DND-41 (cell line): ENCODE data around the gene GID8.

ENCODE experiments used
- EZH2 ChIP-seq: IDR thresholded peaks from 3 replicates; pipeline ENCODE4 v1.6.1; 2012; ENCODE audit warnings: borderline replicate concordance, low read depth, mild to moderate bottlenecking, moderate library complexity, low read length, inconsistent platforms; ENCODE audit not compliant: severe bottlenecking
- TF ChIP-seq, protein P1 (sequence below): IDR thresholded peaks from 2 replicates; pipeline ENCODE4 v1.5.1; 2012; ENCODE audit warnings: borderline replicate concordance, low read length, moderate library complexity, mild to moderate bottlenecking; ENCODE audit not compliant: poor library complexity, severe bottlenecking; ENCODE audit errors: extremely low read depth

DNA sequence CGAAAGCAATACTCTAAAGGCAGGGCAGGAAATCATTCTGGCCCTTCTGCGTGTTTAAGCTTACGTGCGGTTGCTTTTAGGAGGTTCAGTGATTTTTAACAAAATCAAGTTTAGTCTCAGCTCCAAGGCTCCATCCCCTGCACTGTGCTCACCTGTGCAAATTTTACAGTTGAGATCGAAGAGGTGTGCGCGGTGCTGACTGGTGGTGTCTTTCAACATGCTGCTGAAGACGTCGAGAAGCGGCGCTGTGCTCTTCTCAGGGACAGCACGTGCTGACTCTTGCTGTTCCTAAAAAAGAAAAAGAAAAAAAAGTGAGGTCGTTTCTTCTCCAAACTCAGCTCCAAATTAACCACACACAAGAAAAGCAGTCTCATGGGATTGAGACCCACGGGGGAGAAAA, 43.7 kb upstream of the GID8 start:
- TF ChIP-seq, protein P1, sequence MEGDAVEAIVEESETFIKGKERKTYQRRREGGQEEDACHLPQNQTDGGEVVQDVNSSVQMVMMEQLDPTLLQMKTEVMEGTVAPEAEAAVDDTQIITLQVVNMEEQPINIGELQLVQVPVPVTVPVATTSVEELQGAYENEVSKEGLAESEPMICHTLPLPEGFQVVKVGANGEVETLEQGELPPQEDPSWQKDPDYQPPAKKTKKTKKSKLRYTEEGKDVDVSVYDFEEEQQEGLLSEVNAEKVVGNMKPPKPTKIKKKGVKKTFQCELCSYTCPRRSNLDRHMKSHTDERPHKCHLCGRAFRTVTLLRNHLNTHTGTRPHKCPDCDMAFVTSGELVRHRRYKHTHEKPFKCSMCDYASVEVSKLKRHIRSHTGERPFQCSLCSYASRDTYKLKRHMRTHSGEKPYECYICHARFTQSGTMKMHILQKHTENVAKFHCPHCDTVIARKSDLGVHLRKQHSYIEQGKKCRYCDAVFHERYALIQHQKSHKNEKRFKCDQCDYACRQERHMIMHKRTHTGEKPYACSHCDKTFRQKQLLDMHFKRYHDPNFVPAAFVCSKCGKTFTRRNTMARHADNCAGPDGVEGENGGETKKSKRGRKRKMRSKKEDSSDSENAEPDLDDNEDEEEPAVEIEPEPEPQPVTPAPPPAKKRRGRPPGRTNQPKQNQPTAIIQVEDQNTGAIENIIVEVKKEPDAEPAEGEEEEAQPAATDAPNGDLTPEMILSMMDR, result no peak
- TF ChIP-seq EZH2, result no peak
